ENCODE data around the gene ULK4. TPM values are rescaled to one million over a fixed set of nuclear protein-coding genes. Genes with fewer than 3 reads are reported as not detected.

ULK4 gene
- total RNA-seq, 1 experiment from 2014 or later = 8.7 TPM

DNA sequence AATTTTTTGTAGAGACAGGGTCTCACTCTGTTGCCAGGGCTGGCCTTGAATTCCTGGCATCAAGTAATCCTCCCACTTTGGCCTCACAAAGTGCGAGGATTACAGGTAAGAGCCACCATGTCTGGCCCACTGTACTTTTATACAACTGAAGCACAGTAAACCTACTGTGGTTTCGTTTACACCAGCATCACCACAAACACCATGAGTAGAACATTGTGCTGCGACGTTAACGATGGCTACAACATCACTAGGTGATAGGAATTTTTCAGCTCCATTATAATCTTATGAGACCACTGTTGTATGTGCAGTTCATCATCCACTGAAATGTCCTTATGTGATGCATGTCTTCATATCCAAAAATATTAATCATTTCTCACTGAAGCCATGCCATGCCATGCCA lies 750.9 kb downstream of the ULK4 start:
- Histone ChIP-seq H3K9me3 (ENCODE audit: insufficient read depth, low read depth) (no peaks in the 10 kb centered on the region), H3K27ac (no peak overlapping the region), H3F3A (ENCODE audit: insufficient read depth, low read depth) (peaks cover 3% of the 10 kb centered on the region; the same call in 1 of the 2 replicates), H3K27me3 (ENCODE audit: insufficient read depth, low read depth) (no peaks in the 10 kb centered on the region), H3K4me1 (replicated peaks; ENCODE audit: insufficient read depth) (no peaks in the 10 kb centered on the region), H3K4me2 (no peak overlapping the region), H4K20me1 (ENCODE audit: insufficient read depth) (peaks cover 96% of the 10 kb centered on the region), H3K36me3 (ENCODE audit: low read depth) (peaks cover 22% of the 10 kb centered on the region; the same call in 1 of the 2 replicates), H3K4me3 (no peak overlapping the region), H3K79me2 (ENCODE audit: low read depth) (peaks cover 100% of the 10 kb centered on the region), H3K9me2 (ENCODE audit: insufficient read depth) (no peaks in the 10 kb centered on the region), H2AFZ (no peak overlapping the region)
- CTCF ChIA-PET = interaction anchor here (0.6 kb wide), 1 partner anchor 182 kb away, joined by 5 read pairs; no protein-coding TSS in a partner anchor
- no peak for DNase-seq
- TF ChIP-seq, protein P1, sequence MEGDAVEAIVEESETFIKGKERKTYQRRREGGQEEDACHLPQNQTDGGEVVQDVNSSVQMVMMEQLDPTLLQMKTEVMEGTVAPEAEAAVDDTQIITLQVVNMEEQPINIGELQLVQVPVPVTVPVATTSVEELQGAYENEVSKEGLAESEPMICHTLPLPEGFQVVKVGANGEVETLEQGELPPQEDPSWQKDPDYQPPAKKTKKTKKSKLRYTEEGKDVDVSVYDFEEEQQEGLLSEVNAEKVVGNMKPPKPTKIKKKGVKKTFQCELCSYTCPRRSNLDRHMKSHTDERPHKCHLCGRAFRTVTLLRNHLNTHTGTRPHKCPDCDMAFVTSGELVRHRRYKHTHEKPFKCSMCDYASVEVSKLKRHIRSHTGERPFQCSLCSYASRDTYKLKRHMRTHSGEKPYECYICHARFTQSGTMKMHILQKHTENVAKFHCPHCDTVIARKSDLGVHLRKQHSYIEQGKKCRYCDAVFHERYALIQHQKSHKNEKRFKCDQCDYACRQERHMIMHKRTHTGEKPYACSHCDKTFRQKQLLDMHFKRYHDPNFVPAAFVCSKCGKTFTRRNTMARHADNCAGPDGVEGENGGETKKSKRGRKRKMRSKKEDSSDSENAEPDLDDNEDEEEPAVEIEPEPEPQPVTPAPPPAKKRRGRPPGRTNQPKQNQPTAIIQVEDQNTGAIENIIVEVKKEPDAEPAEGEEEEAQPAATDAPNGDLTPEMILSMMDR (conservative IDR thresholded peaks at IDR 0.05) = no peak
- no peak for TF ChIP-seq EZH2 (IDR thresholded peaks at IDR 0.05; ENCODE audit: low read depth)
- BruUV-seq (replicated peaks) = no TSS peak
- intact Hi-C loops (cut with micrococcal nuclease; ENCODE audit: unreplicated experiment) = no loop called here
- POLR2A ChIA-PET (ENCODE audit: unreplicated experiment) = interaction anchor here (0.6 kb wide), 1 partner anchor 10 kb away, joined by 5 read pairs; no protein-coding TSS in a partner anchor

DNA sequence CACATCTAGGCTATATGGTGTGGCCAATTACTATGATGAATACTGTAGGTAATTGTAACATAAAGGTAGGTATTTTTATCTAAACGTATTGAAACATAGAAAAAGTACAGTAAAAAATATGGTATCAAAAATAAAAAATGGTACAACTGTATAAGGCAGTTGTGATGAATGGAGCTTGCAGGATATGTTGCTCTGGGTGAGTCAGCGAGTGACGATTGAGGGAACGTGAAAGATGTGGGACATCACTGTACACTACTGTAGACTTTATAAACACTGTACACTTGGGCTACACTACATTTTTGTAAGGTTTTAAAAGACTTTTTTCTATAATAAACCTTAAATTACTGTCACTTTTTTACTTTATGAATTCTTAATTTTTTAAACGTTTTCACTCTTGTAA lies 752.3 kb downstream of the ULK4 start:
- Histone ChIP-seq H3K4me1 (replicated peaks; ENCODE audit: insufficient read depth) (no peaks in the 10 kb centered on the region), H3K9me3 (ENCODE audit: insufficient read depth, low read depth) (no peaks in the 10 kb centered on the region), H3K9me2 (ENCODE audit: insufficient read depth) (no peaks in the 10 kb centered on the region), H3K27ac (no peak overlapping the region), H3K4me2 (no peak overlapping the region), H3K4me3 (no peak overlapping the region), H3F3A (ENCODE audit: insufficient read depth, low read depth) (0 out of 2 replicates have a peak, but pooled peaks cover 3% of the 10 kb centered on the region), H3K79me2 (ENCODE audit: low read depth) (peaks cover 100% of the 10 kb centered on the region), H3K36me3 (ENCODE audit: low read depth) (peaks cover 17% of the 10 kb centered on the region), H3K27me3 (ENCODE audit: insufficient read depth, low read depth) (no peaks in the 10 kb centered on the region), H2AFZ (no peak overlapping the region), H4K20me1 (ENCODE audit: insufficient read depth) (peaks cover 98% of the 10 kb centered on the region)
- ChIA-PET POLR2A (ENCODE audit: unreplicated experiment) (no interaction called here), CTCF (no interaction called here)
- TF ChIP-seq EZH2 (IDR thresholded peaks at IDR 0.05; ENCODE audit: low read depth) = no peak
- TF ChIP-seq, protein P1 (conservative IDR thresholded peaks at IDR 0.05) = no peak
- no peak for DNase-seq
- intact Hi-C loops (cut with micrococcal nuclease; ENCODE audit: unreplicated experiment) = loop anchor here (10.0 kb wide), 1 partner anchor 875 kb away; no protein-coding TSS in a partner anchor
- BruUV-seq (replicated peaks) = no TSS peak

DNA sequence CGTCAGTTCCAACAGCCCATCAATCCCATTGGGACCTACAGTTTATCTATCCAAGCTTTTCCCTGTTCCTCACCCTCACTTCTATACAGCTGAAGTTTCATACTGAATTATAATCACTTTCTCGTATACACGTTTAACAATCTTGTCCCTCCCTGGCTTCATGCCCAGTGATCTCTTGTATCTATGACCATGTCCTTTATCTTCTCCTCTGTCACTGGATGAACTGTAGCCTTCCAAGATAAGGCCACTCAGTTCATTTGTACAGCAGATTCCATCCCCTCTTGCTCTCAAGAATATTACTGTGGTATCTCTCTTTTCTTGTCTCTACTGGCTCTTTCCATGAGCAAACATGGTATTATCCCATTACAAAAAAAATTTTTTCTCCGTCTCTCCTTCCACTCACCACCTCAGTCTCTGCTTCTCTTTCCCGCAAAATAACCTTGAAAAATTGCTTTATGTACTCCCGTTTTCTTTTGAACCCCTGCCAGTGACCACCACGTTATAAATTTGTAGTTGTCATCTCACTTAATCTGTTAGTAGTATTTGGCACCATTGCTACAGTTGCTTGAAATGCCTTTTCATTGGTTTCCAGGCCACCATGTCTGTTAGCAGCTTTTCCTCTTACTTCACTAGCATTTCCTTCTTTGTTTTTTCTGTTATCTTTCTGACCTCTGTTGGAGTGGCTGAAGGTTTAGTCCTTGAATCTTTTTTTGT lies 753.2 kb downstream of the ULK4 start:
- 0 out of 2 replicates have a peak, but pooled peaks cover 3% of the 10 kb centered on the region for H3F3A ChIP-seq (ENCODE audit: insufficient read depth, low read depth)
- TF ChIP-seq EZH2 (IDR thresholded peaks at IDR 0.05; ENCODE audit: low read depth) = no peak
- TF ChIP-seq, protein P1 (conservative IDR thresholded peaks at IDR 0.05) = no peak
- no peak overlapping the region for H3K4me2 ChIP-seq
- H4K20me1 ChIP-seq (ENCODE audit: insufficient read depth) = peaks cover 98% of the 10 kb centered on the region
- peaks cover 100% of the 10 kb centered on the region for H3K79me2 ChIP-seq (ENCODE audit: low read depth)
- no peak overlapping the region for H2AFZ ChIP-seq
- BruUV-seq (replicated peaks) = no TSS peak
- ChIA-PET CTCF (interaction anchor here (0.6 kb wide), 1 partner anchor 23 kb away, joined by 8 read pairs; no protein-coding TSS in a partner anchor), POLR2A (ENCODE audit: unreplicated experiment) (interaction anchor here (0.7 kb wide), 1 partner anchor 851 kb away, joined by 4 read pairs; no protein-coding TSS in a partner anchor)
- H3K27ac ChIP-seq = no peak overlapping the region
- intact Hi-C loops (cut with micrococcal nuclease; ENCODE audit: unreplicated experiment) = loop anchor here (10.0 kb wide), 1 partner anchor 876 kb away; no protein-coding TSS in a partner anchor
- no peaks in the 10 kb centered on the region for H3K27me3 ChIP-seq (ENCODE audit: insufficient read depth, low read depth)
- no peaks in the 10 kb centered on the region for H3K9me2 ChIP-seq (ENCODE audit: insufficient read depth)
- no peaks in the 10 kb centered on the region for H3K9me3 ChIP-seq (ENCODE audit: insufficient read depth, low read depth)
- DNase-seq = no peak
- H3K4me3 ChIP-seq = no peak overlapping the region
- peaks cover 27% of the 10 kb centered on the region for H3K36me3 ChIP-seq (ENCODE audit: low read depth)
- peaks cover 5% of the 10 kb centered on the region; the same call in 1 of the 2 replicates for H3K4me1 ChIP-seq (replicated peaks; ENCODE audit: insufficient read depth)
